CD14-positive monocyte (primary cell): ENCODE data around the gene TMEM255A. TPM values are rescaled to one million over a fixed set of nuclear protein-coding genes. Genes with fewer than 3 reads are reported as not detected.

Experiments used
- DNase-seq, 3 donors: peaks; one replicate each; pipeline ENCODE4 v3.0.0-alpha.2; 2011 to 2022
- H2AFZ ChIP-seq: 2 replicates; pipeline ENCODE4 v1.6.0; 2012; ENCODE audit warnings: mild to moderate bottlenecking, low read depth, low read length, inconsistent platforms; ENCODE audit not compliant: insufficient read depth, poor library complexity, severe bottlenecking
- H3K27ac ChIP-seq, 2 donors: 1 replicate in 1 of 2; 2 replicates in 1 of 2; pipeline ENCODE4 v1.5.1; 2012 to 2013; ENCODE audit warnings: low read length in 2 of 2, control low read depth in 1 of 2, inconsistent platforms in 1 of 2, low read depth in 1 of 2, mild to moderate bottlenecking in 1 of 2
- H3K27me3 ChIP-seq, 2 donors: one replicate each; pipeline versions ENCODE4 v1.6.0 to v1.6.1; 2011 to 2013; ENCODE audit warnings: low read length in 2 of 2; ENCODE audit not compliant: control insufficient read depth in 2 of 2, insufficient read depth in 2 of 2
- H3K36me3 ChIP-seq, 2 donors: replicated peaks in 1 of 2; 1 replicate in 1 of 2; 2 replicates in 1 of 2; pipeline versions ENCODE4 v1.5.1 to v1.6.1; 2012 to 2013; ENCODE audit warnings: low read length in 2 of 2, control low read depth in 1 of 2, inconsistent platforms in 1 of 2, mild to moderate bottlenecking in 1 of 2; ENCODE audit not compliant: insufficient read depth in 2 of 2, control insufficient read depth in 1 of 2
- H3K4me1 ChIP-seq, 2 donors: 1 replicate in 1 of 2; 2 replicates in 1 of 2; pipeline versions ENCODE4 v1.5.1 to v1.6.1; 2012 to 2013; ENCODE audit warnings: low read length in 2 of 2, control low read depth in 1 of 2, inconsistent platforms in 1 of 2, mild to moderate bottlenecking in 1 of 2, moderate library complexity in 1 of 2; ENCODE audit not compliant: insufficient read depth in 2 of 2, control insufficient read depth in 1 of 2
- H3K4me2 ChIP-seq: replicated peaks from 2 replicates; pipeline ENCODE3; 2012; ENCODE audit warnings: low read length, moderate library complexity, mild to moderate bottlenecking; ENCODE audit not compliant: poor library complexity, severe bottlenecking; ENCODE audit errors: extremely low read depth
- H3K4me3 ChIP-seq, 3 experiments: fragments of 200-600 bp in 1 of 3; sonication (generic) in 1 of 3; replicated peaks in 1 of 3; 1 replicate in 2 of 3; 2 replicates in 1 of 3; pipeline ENCODE4 v1.5.1; 2011 to 2013; ENCODE audit warnings: low read length in 3 of 3, mild to moderate bottlenecking in 3 of 3, control low read depth in 2 of 3, low read depth in 2 of 3, inconsistent platforms in 1 of 3, moderate library complexity in 1 of 3
- H3K79me2 ChIP-seq: 2 replicates; pipeline ENCODE4 v1.6.0; 2012; ENCODE audit warnings: mild to moderate bottlenecking, control low read depth, inconsistent platforms, low read length, moderate library complexity; ENCODE audit not compliant: insufficient read depth
- H3K9ac ChIP-seq: 2 replicates; pipeline ENCODE4 v1.6.0; 2017; ENCODE audit warnings: low read length, mild to moderate bottlenecking; ENCODE audit not compliant: insufficient read depth, poor library complexity, severe bottlenecking
- H3K9me3 ChIP-seq, 2 donors: replicated peaks in 1 of 2; 1 replicate in 1 of 2; 2 replicates in 1 of 2; pipeline versions ENCODE4 v1.5.1 to v1.6.1; 2012 to 2013; ENCODE audit warnings: low read length in 2 of 2, control low read depth in 1 of 2; ENCODE audit not compliant: control insufficient read depth in 1 of 2, insufficient read depth in 1 of 2
- H4K20me1 ChIP-seq: 2 replicates; pipeline ENCODE4 v1.6.0; 2012; ENCODE audit warnings: mild to moderate bottlenecking, low read length, control low read depth, moderate library complexity; ENCODE audit not compliant: insufficient read depth
- H3K27ac Mint-ChIP-seq, 7 donors: one replicate each; pipeline ENCODE4 v1.8.0; 2020; ENCODE audit warnings: mild to moderate bottlenecking in 7 of 7, mixed read lengths in 7 of 7, moderate library complexity in 6 of 7, inconsistent platforms in 2 of 7
- H3K27me3 Mint-ChIP-seq, 3 donors: one replicate each; pipeline ENCODE4 v1.8.0; 2021 to 2022; ENCODE audit warnings: low read depth in 3 of 3, mild to moderate bottlenecking in 3 of 3, mixed read lengths in 3 of 3, moderate library complexity in 3 of 3, inconsistent platforms in 1 of 3
- H3K36me3 Mint-ChIP-seq, 2 donors: one replicate each; pipeline ENCODE4 v1.8.0; 2020; ENCODE audit warnings: mixed read lengths in 2 of 2, inconsistent platforms in 1 of 2, mild to moderate bottlenecking in 1 of 2
- H3K4me1 Mint-ChIP-seq: one replicate; pipeline ENCODE4 v1.8.0; 2020; ENCODE audit warnings: mild to moderate bottlenecking, mixed read lengths
- H3K4me3 Mint-ChIP-seq, 2 donors: one replicate each; pipeline ENCODE4 v1.8.0; 2020; ENCODE audit warnings: mild to moderate bottlenecking in 2 of 2, mixed read lengths in 2 of 2, moderate library complexity in 1 of 2
- H3K9me3 Mint-ChIP-seq, 7 donors: one replicate each; pipeline ENCODE4 v1.8.0; 2020 to 2022; ENCODE audit warnings: mixed read lengths in 7 of 7, mild to moderate bottlenecking in 6 of 7, moderate library complexity in 6 of 7, inconsistent platforms in 2 of 7
- CTCF ChIP-seq: fragments of 200-600 bp; IDR thresholded peaks from one replicate; pipeline ENCODE4 v1.8.0; 2022; ENCODE audit warnings: antibody characterized with exemption, mild to moderate bottlenecking
- WGBS: methylation state at CpG from one replicate; pipeline ENCODE4 v1.1.5; 2013; ENCODE audit warnings: missing lambda C conversion rate; ENCODE audit not compliant: insufficient coverage; 5-methylcytosine and 5-hydroxymethylcytosine counted together
- intact Hi-C, 2 donors: fragments of 100-400 bp; cut with micrococcal nuclease; formaldehyde crosslinking; loops; one replicate each; pipeline versions ENCODE4 v1.15.0 to v1.15.1; 2023
- polyA plus RNA-seq, 3 donors: library from polyadenylated mRNA; depleted of rRNA in 1 of 3; unstranded in 2 of 3; stranded (reverse) in 1 of 3; fragments of 300-500 nt in 2 of 3; fragments of >200 nt in 1 of 3; fragmentation: Illumina TruSeq in 2 of 3; gene quantifications; 1 replicate in 2 of 3; 2 replicates in 1 of 3; pipeline ENCODE4 v1.2.3, GENCODE V29; 2012 to 2021

TMEM255A gene
- polyA plus RNA-seq, 3 donors: 0.10 to 1.2 (median 0.51) TPM

- no peak overlapping the region for H3K27ac Mint-ChIP-seq
- no peaks in the 10 kb centered on the region for H3K9me3 Mint-ChIP-seq
- no peaks in the 10 kb centered on the region for H3K4me1 ChIP-seq
- H3K4me3 Mint-ChIP-seq: no peak overlapping the region
- no peaks in the 10 kb centered on the region for H3K36me3 Mint-ChIP-seq
- TF ChIP-seq CTCF: no peak
- no peak overlapping the region for H2AFZ ChIP-seq
- no peaks in the 10 kb centered on the region for H4K20me1 ChIP-seq
- H3K36me3 ChIP-seq: no peaks in the 10 kb centered on the region
- no peak overlapping the region for H3K4me2 ChIP-seq
- WGBS: 75% methylated on average over 1 of the region's 4 CpGs
- intact Hi-C loops: no loop called here
- peaks cover 0 to 6% of the 10 kb centered on the region in 2 donors for H3K27me3 ChIP-seq
- H3K27me3 Mint-ChIP-seq: peaks cover 0 to 7% (median 5%) of the 10 kb centered on the region in 3 donors
- no peak for DNase-seq
- H3K4me3 ChIP-seq: no peak overlapping the region
- H3K27ac ChIP-seq: no peak overlapping the region
- H3K9ac ChIP-seq: no peak overlapping the region
- H3K79me2 ChIP-seq: no peaks in the 10 kb centered on the region
- H3K9me3 ChIP-seq: no peaks in the 10 kb centered on the region
- no peaks in the 10 kb centered on the region for H3K4me1 Mint-ChIP-seq
These were observed 10.4 kb upstream of the TMEM255A start for GRCh38 chrX:120321520-120322281.

- intact Hi-C loops: no loop called here
- Histone ChIP-seq H3K9ac (no peak overlapping the region), H4K20me1 (no peaks in the 10 kb centered on the region), H3K79me2 (no peaks in the 10 kb centered on the region), H3K27ac (no peak overlapping the region), H2AFZ (no peak overlapping the region), H3K4me3 (no peak overlapping the region), H3K4me1 (no peaks in the 10 kb centered on the region), H3K27me3 (peaks cover 5 to 17% of the 10 kb centered on the region in 2 donors), H3K9me3 (no peaks in the 10 kb centered on the region), H3K36me3 (no peaks in the 10 kb centered on the region), H3K4me2 (no peak overlapping the region)
- Mint-ChIP-seq H3K4me3 (no peak overlapping the region), H3K4me1 (no peaks in the 10 kb centered on the region), H3K27me3 (peaks cover 7 to 11% (median 9%) of the 10 kb centered on the region in 3 donors), H3K27ac (no peak overlapping the region), H3K9me3 (no peaks in the 10 kb centered on the region), H3K36me3 (no peaks in the 10 kb centered on the region)
- no peak for DNase-seq
- TF ChIP-seq CTCF: no peak
- no CpG with 5 or more reads among the region's 4 CpGs for WGBS
These were observed 7.2 kb upstream of the TMEM255A start for GRCh38 chrX:120318411-120318810.
